GM19240 (cell line): ENCODE results near the gene KY.

Experiments used
- DNase-seq: peaks from one replicate; pipeline ENCODE4 v3.0.0; 2011; ENCODE audit warnings: low spot score; ENCODE audit not compliant: insufficient read length

The KY gene

DNA sequence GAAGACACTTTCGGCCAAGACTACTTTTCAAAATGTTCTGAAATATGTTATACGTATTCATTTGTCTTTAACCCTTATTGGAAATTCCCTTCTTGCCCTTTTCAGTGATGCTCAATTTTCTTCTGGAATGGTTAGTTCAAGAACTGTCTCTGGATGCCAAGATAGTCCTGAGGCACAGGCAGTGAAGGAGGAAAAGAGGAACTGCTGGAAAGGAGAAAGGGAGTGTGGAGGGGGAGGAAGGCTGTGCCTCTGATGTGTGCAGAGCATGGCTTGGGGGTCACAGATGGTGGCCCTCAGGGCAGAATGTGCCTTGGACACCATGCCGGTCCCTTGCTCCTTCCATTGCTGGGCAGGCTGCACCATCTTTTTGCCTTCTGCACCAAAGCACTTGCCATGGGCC, 91.2 kb downstream of the KY start:
- no peak for DNase-seq
